Tibial nerve (tissue), 3 donors: ENCODE data around the gene PRKRIP1.

Source experiments
- POLR2A ChIP-seq, 2 donors: fragments of 450-650 bp; IDR thresholded peaks; one replicate each; pipeline ENCODE4 v1.6.1; 2017; ENCODE audit warnings: antibody characterized with exemption in 2 of 2, mild to moderate bottlenecking in 2 of 2, moderate library complexity in 2 of 2
- TF ChIP-seq, protein P1 (sequence below), 5 experiments: fragments of 200-600 bp in 3 of 5; fragments of 450-650 bp in 2 of 5; sonication (generic) in 3 of 5; IDR thresholded peaks; one replicate each; pipeline ENCODE4 v1.5.1; 2016 to 2019; ENCODE audit warnings: antibody characterized with exemption in 5 of 5, mild to moderate bottlenecking in 3 of 5, moderate library complexity in 2 of 5

DNA sequence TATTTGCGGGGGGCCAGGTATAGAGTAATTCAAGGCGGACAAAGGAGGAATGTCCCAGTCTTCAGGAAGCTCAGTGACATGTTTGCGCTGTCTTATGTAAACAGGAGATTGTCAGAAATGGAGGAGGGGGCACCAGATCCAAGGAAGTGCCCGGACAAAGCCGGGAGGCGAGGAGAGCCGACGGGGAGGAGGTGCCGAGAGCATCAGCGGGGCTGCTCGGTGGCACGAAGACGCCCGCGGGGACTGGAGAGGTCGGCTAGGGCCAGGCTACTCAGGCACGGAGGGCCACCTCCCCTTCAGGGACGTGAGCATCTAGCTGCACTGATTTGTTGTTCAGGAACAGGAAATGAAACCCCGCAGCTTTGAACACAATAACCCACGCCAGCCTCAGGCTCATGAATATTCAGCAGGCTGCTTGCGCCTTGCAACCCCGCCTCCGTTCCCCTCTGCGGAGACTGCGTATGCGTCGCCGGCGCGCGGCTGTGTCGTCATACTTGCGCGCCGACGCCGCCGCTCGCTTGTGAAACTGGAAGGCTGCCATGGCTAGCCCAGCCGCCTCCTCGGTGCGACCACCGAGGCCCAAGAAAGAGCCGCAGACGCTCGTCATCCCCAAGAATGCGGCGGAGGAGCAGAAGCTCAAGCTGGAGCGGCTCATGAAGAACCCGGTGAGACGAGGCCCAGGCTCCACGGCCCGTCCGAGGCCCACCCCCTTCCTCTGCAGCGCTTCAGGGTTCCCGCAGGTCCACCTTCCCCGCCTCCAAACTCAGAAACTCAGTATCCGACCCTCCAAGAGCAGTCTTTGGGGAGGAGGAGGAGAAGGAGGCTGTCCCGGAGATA is at the start of gene PRKRIP1:
- TF ChIP-seq, protein P1, sequence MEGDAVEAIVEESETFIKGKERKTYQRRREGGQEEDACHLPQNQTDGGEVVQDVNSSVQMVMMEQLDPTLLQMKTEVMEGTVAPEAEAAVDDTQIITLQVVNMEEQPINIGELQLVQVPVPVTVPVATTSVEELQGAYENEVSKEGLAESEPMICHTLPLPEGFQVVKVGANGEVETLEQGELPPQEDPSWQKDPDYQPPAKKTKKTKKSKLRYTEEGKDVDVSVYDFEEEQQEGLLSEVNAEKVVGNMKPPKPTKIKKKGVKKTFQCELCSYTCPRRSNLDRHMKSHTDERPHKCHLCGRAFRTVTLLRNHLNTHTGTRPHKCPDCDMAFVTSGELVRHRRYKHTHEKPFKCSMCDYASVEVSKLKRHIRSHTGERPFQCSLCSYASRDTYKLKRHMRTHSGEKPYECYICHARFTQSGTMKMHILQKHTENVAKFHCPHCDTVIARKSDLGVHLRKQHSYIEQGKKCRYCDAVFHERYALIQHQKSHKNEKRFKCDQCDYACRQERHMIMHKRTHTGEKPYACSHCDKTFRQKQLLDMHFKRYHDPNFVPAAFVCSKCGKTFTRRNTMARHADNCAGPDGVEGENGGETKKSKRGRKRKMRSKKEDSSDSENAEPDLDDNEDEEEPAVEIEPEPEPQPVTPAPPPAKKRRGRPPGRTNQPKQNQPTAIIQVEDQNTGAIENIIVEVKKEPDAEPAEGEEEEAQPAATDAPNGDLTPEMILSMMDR (IDR thresholded peaks at IDR 0.05) = no peak
- TF ChIP-seq POLR2A (IDR thresholded peaks at IDR 0.05) = peak; percentile 23 to 41
